Mesendoderm (in vitro differentiated cells): ENCODE measurements around the gene ZBTB17. TPM values are rescaled to one million over a fixed set of nuclear protein-coding genes. Genes with fewer than 3 reads are reported as not detected.
"Not testable (repeated sequence)": the region's sequence is repeated elsewhere in the genome, so short reads cannot be mapped to it uniquely, and the experiment has no call there.

ENCODE experiments used
- DNase-seq: peaks from one replicate; pipeline ENCODE4 v3.0.0; 2013
- H2AK5ac ChIP-seq: 2 replicates; pipeline ENCODE4 v1.6.1; 2013; ENCODE audit warnings: low read length, inconsistent platforms
- H2BK120ac ChIP-seq: 2 replicates; pipeline ENCODE4 v1.6.1; 2013; ENCODE audit warnings: low read depth, mild to moderate bottlenecking, low read length, moderate library complexity, mixed read lengths
- H2BK15ac ChIP-seq: replicated peaks from 2 replicates; pipeline ENCODE4 v1.6.1; 2013; ENCODE audit warnings: low read depth, mild to moderate bottlenecking, moderate library complexity
- H2BK5ac ChIP-seq: 2 replicates; pipeline ENCODE4 v1.6.1; 2013; ENCODE audit warnings: low read length, inconsistent platforms
- H3K18ac ChIP-seq: 2 replicates; pipeline ENCODE4 v1.6.1; 2013; ENCODE audit warnings: mild to moderate bottlenecking, low read length, mixed read lengths
- H3K23ac ChIP-seq: one replicate; pipeline ENCODE4 v1.6.1; 2013; ENCODE audit warnings: low read length
- H3K27ac ChIP-seq: 2 replicates; pipeline ENCODE4 v1.5.1; 2013; ENCODE audit warnings: low read depth, mild to moderate bottlenecking, inconsistent platforms, low read length, moderate library complexity
- H3K27me3 ChIP-seq: 2 replicates; pipeline ENCODE4 v1.6.1; 2013; ENCODE audit warnings: low read length, control low read depth, mild to moderate bottlenecking, inconsistent platforms; ENCODE audit not compliant: insufficient read depth, poor library complexity
- H3K36me3 ChIP-seq: 2 replicates; pipeline ENCODE4 v1.6.1; 2013; ENCODE audit warnings: low read length, inconsistent platforms; ENCODE audit not compliant: control insufficient read depth, insufficient read depth
- H3K4ac ChIP-seq: one replicate; pipeline ENCODE4 v1.6.1; 2013; ENCODE audit warnings: low read depth, mild to moderate bottlenecking, low read length, moderate library complexity
- H3K4me1 ChIP-seq: 2 replicates; pipeline ENCODE4 v1.6.1; 2013; ENCODE audit warnings: low read depth, low read length, inconsistent platforms; ENCODE audit not compliant: control insufficient read depth
- H3K4me2 ChIP-seq: 2 replicates; pipeline ENCODE4 v1.6.1; 2013; ENCODE audit warnings: low read length
- H3K4me3 ChIP-seq: 2 replicates; pipeline ENCODE4 v1.5.1; 2013; ENCODE audit warnings: mild to moderate bottlenecking, low read length
- H3K56ac ChIP-seq: one replicate; pipeline ENCODE4 v1.6.1; 2013; ENCODE audit warnings: low read length
- H3K79me1 ChIP-seq: 2 replicates; pipeline ENCODE4 v1.6.1; 2013; ENCODE audit warnings: low read length, inconsistent platforms
- H3K79me2 ChIP-seq: 2 replicates; pipeline ENCODE4 v1.6.1; 2013; ENCODE audit warnings: mild to moderate bottlenecking, low read length; ENCODE audit not compliant: control insufficient read depth, insufficient read depth
- H3K9ac ChIP-seq: 2 replicates; pipeline ENCODE4 v1.6.1; 2013; ENCODE audit warnings: low read length, inconsistent platforms
- H4K5ac ChIP-seq: one replicate; pipeline ENCODE4 v1.6.1; 2013; ENCODE audit warnings: low read length
- H4K8ac ChIP-seq: one replicate; pipeline ENCODE4 v1.6.1; 2013; ENCODE audit warnings: low read depth, mild to moderate bottlenecking, control low read depth, low read length, moderate library complexity
- WGBS: extraction: QIAGEN DNeasy Blood & Tissue Kit; methylation state at CpG from one replicate; pipeline ENCODE4 v1.1.7; 2013; ENCODE audit warnings: low lambda C conversion rate, missing lambda C conversion rate; ENCODE audit not compliant: insufficient coverage; ENCODE audit errors: extremely low coverage; 5-methylcytosine and 5-hydroxymethylcytosine counted together
- small RNA-seq: library from polyadenylated mRNA; stranded (forward); fragments of <200 nt; extraction: miRNeasy Mini kit (QIAGEN cat#:217004); gene quantifications from one replicate; pipeline ENCODE3, GENCODE V24; 2013; ENCODE audit not compliant: insufficient read depth

The ZBTB17 gene

DNA sequence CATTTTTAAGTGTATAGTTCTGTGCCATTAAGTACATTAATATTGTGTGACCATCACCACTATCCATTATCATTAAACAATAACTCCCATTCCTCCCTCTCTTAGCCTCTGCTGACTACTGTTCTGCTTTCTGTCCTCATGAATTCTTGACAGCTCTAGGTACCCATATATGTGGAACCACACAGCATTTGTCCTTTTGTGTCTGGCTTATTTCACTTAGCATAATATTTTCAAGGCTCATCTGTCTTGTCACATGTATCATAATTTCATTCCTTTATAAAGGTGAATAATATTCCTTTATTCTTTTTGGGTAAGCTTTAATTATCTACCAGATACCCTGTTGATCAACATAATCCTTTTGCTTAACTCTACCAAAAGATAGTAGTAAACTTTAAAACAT lies 80.7 kb downstream of the ZBTB17 start:
- Histone ChIP-seq H2BK120ac (no peak overlapping the region), H3K56ac (no peak overlapping the region), H3K4me2 (no peak overlapping the region), H2AK5ac (no peak overlapping the region), H3K4ac (no peak overlapping the region), H3K27me3 (no peaks in the 10 kb centered on the region), H3K4me3 (no peak overlapping the region), H3K4me1 (peaks cover 3% of the 10 kb centered on the region), H3K18ac (no peak overlapping the region), H4K5ac (no peak overlapping the region), H3K23ac (no peak overlapping the region), H3K9ac (no peak overlapping the region), H4K8ac (no peak overlapping the region), H2BK5ac (no peak overlapping the region), H3K27ac (no peak overlapping the region), H3K79me1 (peaks cover 10% of the 10 kb centered on the region), H3K36me3 (no peaks in the 10 kb centered on the region), H2BK15ac (no peak overlapping the region), H3K79me2 (peaks cover 46% of the 10 kb centered on the region)
- no peak for DNase-seq

- H3K27ac ChIP-seq, H3K79me1 ChIP-seq, H2BK5ac ChIP-seq, H3K36me3 ChIP-seq, H3K4me2 ChIP-seq, DNase-seq, H3K9ac ChIP-seq, H4K5ac ChIP-seq, H3K4me1 ChIP-seq, H3K23ac ChIP-seq, H2AK5ac ChIP-seq, H3K4ac ChIP-seq, H3K4me3 ChIP-seq, H3K18ac ChIP-seq, H4K8ac ChIP-seq, H2BK15ac ChIP-seq, H3K56ac ChIP-seq, H2BK120ac ChIP-seq, H3K27me3 ChIP-seq: not testable (repeated sequence)
- peaks cover 44% of the 10 kb centered on the region for H3K79me2 ChIP-seq
- no CpG with 5 or more reads among the region's 6 CpGs for WGBS
These were observed 82.9 kb downstream of the ZBTB17 start for GRCh38 chr1:15892857-15893599.

Small RNA genes within 50 kb of the gene (small RNA-seq; reads per million reads assigned to genes)
- not detected for gene AL034555.1
- not detected for gene AL355994.1
- not detected for gene AL355994.5
